ENCODE measurements around the gene APC. TPM values are rescaled to one million over a fixed set of nuclear protein-coding genes. Genes with fewer than 3 reads are reported as not detected.

Gene APC
- total RNA-seq, 4 donors from 2014 or later: 106 to 166 (median 121) TPM

DNA sequence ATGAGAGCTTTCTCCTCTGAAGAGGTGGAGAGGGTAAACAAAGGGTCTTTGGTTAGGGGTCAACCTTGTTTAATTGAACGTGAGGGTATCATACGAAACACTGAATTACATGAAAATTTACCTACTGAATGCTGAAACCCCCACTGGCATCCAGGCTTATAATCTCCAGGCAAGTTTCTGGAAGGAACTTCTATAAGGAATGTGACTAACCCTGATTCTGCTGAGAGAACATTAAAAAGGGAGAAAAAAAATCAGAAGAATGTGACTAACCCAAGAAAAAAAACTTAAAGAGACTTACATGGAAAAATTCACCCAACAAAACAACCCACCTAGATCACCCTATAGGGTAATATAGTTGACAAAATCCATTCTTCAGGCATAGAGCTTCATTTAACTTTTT is 55.5 kb downstream of the APC start:
- 87% methylated on average over 2 of the region's 2 CpGs for WGBS
- Histone ChIP-seq H3K36me3 (peaks cover 18 to 83% (median 47%) of the 10 kb centered on the region in 4 donors), H3K27me3 (no peaks in the 10 kb centered on the region), H3K27ac (replicated peaks in 1 of 4) (no peak overlapping the region), H3K4me3 (no peak overlapping the region), H3K4me1 (no peaks in the 10 kb centered on the region), H3K9me3 (no peaks in the 10 kb centered on the region)
- intact Hi-C loops (cut with DNase I): no loop called here
- no peak for DNase-seq (ENCODE audit: extremely low spot score)
- TF ChIP-seq EP300 (IDR thresholded peaks at IDR 0.05): no peak
- TF ChIP-seq, protein P1, sequence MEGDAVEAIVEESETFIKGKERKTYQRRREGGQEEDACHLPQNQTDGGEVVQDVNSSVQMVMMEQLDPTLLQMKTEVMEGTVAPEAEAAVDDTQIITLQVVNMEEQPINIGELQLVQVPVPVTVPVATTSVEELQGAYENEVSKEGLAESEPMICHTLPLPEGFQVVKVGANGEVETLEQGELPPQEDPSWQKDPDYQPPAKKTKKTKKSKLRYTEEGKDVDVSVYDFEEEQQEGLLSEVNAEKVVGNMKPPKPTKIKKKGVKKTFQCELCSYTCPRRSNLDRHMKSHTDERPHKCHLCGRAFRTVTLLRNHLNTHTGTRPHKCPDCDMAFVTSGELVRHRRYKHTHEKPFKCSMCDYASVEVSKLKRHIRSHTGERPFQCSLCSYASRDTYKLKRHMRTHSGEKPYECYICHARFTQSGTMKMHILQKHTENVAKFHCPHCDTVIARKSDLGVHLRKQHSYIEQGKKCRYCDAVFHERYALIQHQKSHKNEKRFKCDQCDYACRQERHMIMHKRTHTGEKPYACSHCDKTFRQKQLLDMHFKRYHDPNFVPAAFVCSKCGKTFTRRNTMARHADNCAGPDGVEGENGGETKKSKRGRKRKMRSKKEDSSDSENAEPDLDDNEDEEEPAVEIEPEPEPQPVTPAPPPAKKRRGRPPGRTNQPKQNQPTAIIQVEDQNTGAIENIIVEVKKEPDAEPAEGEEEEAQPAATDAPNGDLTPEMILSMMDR (IDR thresholded peaks at IDR 0.05): no peak
- no peak for TF ChIP-seq POLR2A (IDR thresholded peaks at IDR 0.05; ENCODE audit: low read depth)
- TF ChIP-seq POLR2AphosphoS5 (IDR thresholded peaks at IDR 0.05): no peak

DNA sequence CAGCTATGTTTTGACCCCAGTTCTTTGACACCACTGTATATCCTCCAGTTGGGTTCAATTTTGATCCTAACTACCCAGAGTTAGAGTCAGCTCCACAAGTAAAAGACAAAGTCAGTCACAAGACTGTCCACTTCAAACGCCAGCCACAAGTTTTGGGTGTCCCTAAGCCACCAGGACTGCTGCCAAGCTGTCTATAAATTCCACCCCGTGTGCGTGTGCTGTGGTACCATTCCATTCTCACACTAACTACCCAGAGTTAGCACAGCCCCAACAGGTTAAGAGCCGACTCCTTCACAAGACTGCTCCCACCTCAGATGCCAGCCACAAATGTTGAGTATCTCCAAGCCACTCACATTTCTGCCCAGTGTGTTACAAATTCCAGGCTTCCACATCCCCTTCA is 56.7 kb downstream of the APC start:
- intact Hi-C loops (cut with DNase I): no loop called here
- no peaks in the 10 kb centered on the region for H3K4me1 ChIP-seq
- H3K4me3 ChIP-seq: no peak overlapping the region
- DNase-seq (ENCODE audit: extremely low spot score): no peak
- TF ChIP-seq, protein P1 (IDR thresholded peaks at IDR 0.05): no peak
- no peaks in the 10 kb centered on the region for H3K9me3 ChIP-seq
- 100% methylated on average over 3 of the region's 4 CpGs for WGBS
- no peak overlapping the region for H3K27ac ChIP-seq (replicated peaks in 1 of 4)
- peaks cover 18 to 91% (median 47%) of the 10 kb centered on the region in 4 donors for H3K36me3 ChIP-seq
- no peaks in the 10 kb centered on the region for H3K27me3 ChIP-seq

DNA sequence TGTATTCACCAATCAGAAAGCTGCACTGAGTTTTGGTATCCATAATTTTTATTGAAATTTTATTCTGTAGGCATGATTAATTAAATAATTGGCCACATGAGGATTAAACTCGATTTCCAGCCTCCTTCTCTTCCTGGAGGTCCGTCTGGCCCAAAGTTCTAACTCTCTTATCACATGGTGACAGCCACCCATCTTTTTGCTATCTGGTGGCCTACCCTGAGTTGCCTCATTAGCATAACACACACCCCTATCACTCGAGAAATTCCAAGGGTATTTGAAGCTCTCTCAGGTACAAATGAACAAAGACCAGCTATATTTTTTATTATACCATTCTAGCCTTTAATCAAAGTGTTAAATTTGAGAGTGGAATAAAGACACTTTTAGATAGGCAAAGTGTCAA is 57.7 kb downstream of the APC start:
- no peaks in the 10 kb centered on the region for H3K4me1 ChIP-seq
- TF ChIP-seq POLR2A (IDR thresholded peaks at IDR 0.05; ENCODE audit: low read depth): no peak
- TF ChIP-seq, protein P1 (IDR thresholded peaks at IDR 0.05): no peak
- TF ChIP-seq POLR2AphosphoS5 (IDR thresholded peaks at IDR 0.05): no peak
- TF ChIP-seq EP300 (IDR thresholded peaks at IDR 0.05): no peak
- H3K9me3 ChIP-seq: no peaks in the 10 kb centered on the region
- no peak overlapping the region for H3K27ac ChIP-seq (replicated peaks in 1 of 4)
- intact Hi-C loops (cut with DNase I): no loop called here
- H3K27me3 ChIP-seq: no peaks in the 10 kb centered on the region
- DNase-seq (ENCODE audit: extremely low spot score): no peak
- 80% methylated on average over 3 of the region's 3 CpGs for WGBS
- peaks cover 18 to 89% (median 47%) of the 10 kb centered on the region in 4 donors for H3K36me3 ChIP-seq
- H3K4me3 ChIP-seq: no peak overlapping the region

DNA sequence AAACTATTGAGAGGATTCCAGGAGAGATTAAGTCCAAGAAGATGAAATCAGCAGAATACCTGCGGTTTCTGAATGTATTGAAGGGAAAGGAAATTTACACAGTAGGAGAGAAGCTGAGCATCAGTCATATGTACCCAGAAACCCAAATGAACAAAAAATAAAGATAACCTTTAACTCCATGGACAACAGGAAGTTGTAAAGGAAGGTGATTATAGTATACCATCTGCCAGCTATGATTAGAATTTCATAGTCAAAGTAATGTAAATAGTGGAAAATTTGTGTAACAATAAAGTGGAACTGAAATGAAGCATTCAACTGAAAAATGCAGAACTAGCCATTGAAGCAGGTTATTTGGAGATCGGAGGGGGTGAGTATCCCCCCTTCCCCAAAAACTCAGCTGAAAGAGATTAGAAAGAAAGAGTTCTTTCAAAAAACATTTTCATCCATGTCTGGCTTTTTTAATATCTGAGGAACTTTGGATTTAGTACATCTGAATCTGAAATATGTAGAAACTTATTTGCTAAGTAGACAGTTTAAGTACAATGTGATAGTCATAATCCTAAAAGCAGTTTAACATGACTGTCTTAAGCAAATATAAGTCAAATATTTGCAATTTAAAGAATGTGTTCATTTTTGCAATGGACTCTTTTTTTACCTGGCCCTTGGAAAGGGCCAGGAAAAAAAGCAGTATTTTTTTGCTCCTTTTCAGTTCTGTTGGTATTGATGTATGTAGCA is 58.4 kb downstream of the APC start:
- no peak overlapping the region for H3K4me3 ChIP-seq
- 73% methylated on average over 2 of the region's 2 CpGs for WGBS
- H3K27ac ChIP-seq (replicated peaks in 1 of 4): no peak overlapping the region
- TF ChIP-seq, protein P1 (IDR thresholded peaks at IDR 0.05): no peak
- no peak for TF ChIP-seq EP300 (IDR thresholded peaks at IDR 0.05)
- TF ChIP-seq POLR2A (IDR thresholded peaks at IDR 0.05; ENCODE audit: low read depth): no peak
- TF ChIP-seq POLR2AphosphoS5 (IDR thresholded peaks at IDR 0.05): no peak
- no peaks in the 10 kb centered on the region for H3K9me3 ChIP-seq
- H3K27me3 ChIP-seq: no peaks in the 10 kb centered on the region
- peaks cover 20 to 90% (median 47%) of the 10 kb centered on the region in 4 donors for H3K36me3 ChIP-seq
- no peaks in the 10 kb centered on the region for H3K4me1 ChIP-seq
- no peak for DNase-seq (ENCODE audit: extremely low spot score)
- intact Hi-C loops (cut with DNase I): no loop called here

DNA sequence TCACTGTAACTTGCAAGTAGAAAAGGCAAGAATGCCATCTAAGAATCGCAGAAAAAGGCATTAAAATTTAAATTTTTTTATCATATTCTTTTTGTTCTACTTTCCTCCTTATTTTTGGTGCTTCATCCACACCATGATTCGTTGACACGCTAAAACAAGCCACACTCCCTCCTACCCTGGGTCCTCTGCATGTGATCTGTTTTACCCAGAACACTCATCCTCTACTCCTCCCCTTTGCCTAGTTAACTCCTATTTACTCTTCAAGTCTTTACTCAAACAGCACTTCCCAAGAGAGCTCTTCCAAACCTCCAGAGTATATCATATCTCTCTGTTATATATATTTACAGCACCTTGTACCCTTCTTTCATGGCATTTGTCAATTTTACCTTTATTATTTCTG is 62.0 kb downstream of the APC start:
- Histone ChIP-seq H3K27ac (replicated peaks in 1 of 4) (no peak overlapping the region), H3K4me1 (no peaks in the 10 kb centered on the region), H3K36me3 (peaks cover 11 to 87% (median 21%) of the 10 kb centered on the region in 4 donors), H3K27me3 (no peaks in the 10 kb centered on the region), H3K9me3 (no peaks in the 10 kb centered on the region), H3K4me3 (no peak overlapping the region)
- TF ChIP-seq POLR2AphosphoS5 (IDR thresholded peaks at IDR 0.05): no peak
- no peak for TF ChIP-seq EP300 (IDR thresholded peaks at IDR 0.05)
- TF ChIP-seq POLR2A (IDR thresholded peaks at IDR 0.05; ENCODE audit: low read depth): no peak
- TF ChIP-seq, protein P1 (IDR thresholded peaks at IDR 0.05): no peak
- 88% methylated on average over 3 of the region's 3 CpGs for WGBS
- DNase-seq (ENCODE audit: extremely low spot score): no peak
- intact Hi-C loops (cut with DNase I): no loop called here

All from esophagus muscularis mucosa (tissue), 4 donors.